CD4-positive, alpha-beta T cell treated with Interleukin-17A for 1 hour (primary cell): ENCODE data around the gene FBXL13.
"Not testable (repeated sequence)": the region's sequence is repeated elsewhere in the genome, so short reads cannot be mapped to it uniquely, and the experiment has no call there.

Source experiments
- DNase-seq: peaks from one replicate; pipeline ENCODE4 v3.0.0-alpha.2; 2020

FBXL13 gene

GRCh38 chr7:102843850-102844249 lies 230.7 kb downstream of the FBXL13 start:
- no peak for DNase-seq

GRCh38 chr7:102842284-102842683 lies 232.3 kb downstream of the FBXL13 start:
- no peak for DNase-seq

- DNase-seq: no peak
These were observed 233.3 kb downstream of the FBXL13 start for GRCh38 chr7:102841290-102841689.

- no peak for DNase-seq
These were observed 234.2 kb downstream of the FBXL13 start for GRCh38 chr7:102840404-102840803.

- not testable (repeated sequence) for DNase-seq
These were observed 236.0 kb downstream of the FBXL13 start for GRCh38 chr7:102838572-102839101.

- DNase-seq: no peak
These were observed 236.8 kb downstream of the FBXL13 start for GRCh38 chr7:102837802-102838201.

GRCh38 chr7:102836977-102837376 lies 237.6 kb downstream of the FBXL13 start:
- no peak for DNase-seq

GRCh38 chr7:102836191-102836919 lies 238.2 kb downstream of the FBXL13 start:
- no peak for DNase-seq

- DNase-seq: no peak
These were observed 239.6 kb downstream of the FBXL13 start for GRCh38 chr7:102834999-102835398.

GRCh38 chr7:102834466-102834865 lies 240.1 kb downstream of the FBXL13 start:
- no peak for DNase-seq

GRCh38 chr7:102833343-102833742 lies 241.3 kb downstream of the FBXL13 start:
- DNase-seq: no peak

GRCh38 chr7:102832674-102833073 lies 241.9 kb downstream of the FBXL13 start:
- no peak for DNase-seq

GRCh38 chr7:102830197-102830596 lies 244.4 kb downstream of the FBXL13 start:
- DNase-seq: no peak

- no peak for DNase-seq
These were observed 245.5 kb downstream of the FBXL13 start for GRCh38 chr7:102829075-102829474.

- no peak for DNase-seq
These were observed 246.3 kb downstream of the FBXL13 start for GRCh38 chr7:102828286-102828685.

- no peak for DNase-seq
These were observed 251.0 kb downstream of the FBXL13 start for GRCh38 chr7:102823390-102824119.

GRCh38 chr7:102821994-102822747 lies 252.4 kb downstream of the FBXL13 start:
- DNase-seq: no peak

- DNase-seq: no peak
These were observed 255.4 kb downstream of the FBXL13 start for GRCh38 chr7:102819151-102819550.

- DNase-seq: no peak
These were observed 256.7 kb downstream of the FBXL13 start for GRCh38 chr7:102817616-102818573.

GRCh38 chr7:102814025-102814471 lies 260.5 kb downstream of the FBXL13 start:
- no peak for DNase-seq

GRCh38 chr7:102813191-102814024 lies 261.2 kb downstream of the FBXL13 start:
- DNase-seq: no peak
